H7 (cell line): ENCODE data around the gene SPEF2. TPM values are rescaled to one million over a fixed set of nuclear protein-coding genes. Genes with fewer than 3 reads are reported as not detected.
A peak's percentile ranks its signal among the peaks of the same experiment; 100 is the strongest.

Experiments
- DNase-seq: peaks from one replicate; pipeline ENCODE4 v3.0.0; 2012
- H3K27me3 ChIP-seq: 2 replicates; pipeline ENCODE4 v1.6.0; 2011; ENCODE audit warnings: mild to moderate bottlenecking, low read length; ENCODE audit not compliant: control insufficient read depth, insufficient read depth
- H3K36me3 ChIP-seq: replicated peaks from 2 replicates; pipeline ENCODE4 v1.5.1; 2011; ENCODE audit warnings: low read length; ENCODE audit not compliant: control insufficient read depth, insufficient read depth
- H3K4me3 ChIP-seq: 2 replicates; pipeline ENCODE4 v1.5.1; 2011; ENCODE audit warnings: low read depth, mild to moderate bottlenecking, control low read depth, low read length, moderate library complexity; ENCODE audit not compliant: insufficient read depth
- total RNA-seq: library from RNA; depleted of rRNA; stranded (reverse); fragments of >200 nt; shearing (Covaris generic); gene quantifications from 2 replicates; pipeline ENCODE4 v1.2.3, GENCODE V29; 2014

The SPEF2 gene
- total RNA-seq, 1 experiment from 2014 or later = 0.07 TPM

DNA sequence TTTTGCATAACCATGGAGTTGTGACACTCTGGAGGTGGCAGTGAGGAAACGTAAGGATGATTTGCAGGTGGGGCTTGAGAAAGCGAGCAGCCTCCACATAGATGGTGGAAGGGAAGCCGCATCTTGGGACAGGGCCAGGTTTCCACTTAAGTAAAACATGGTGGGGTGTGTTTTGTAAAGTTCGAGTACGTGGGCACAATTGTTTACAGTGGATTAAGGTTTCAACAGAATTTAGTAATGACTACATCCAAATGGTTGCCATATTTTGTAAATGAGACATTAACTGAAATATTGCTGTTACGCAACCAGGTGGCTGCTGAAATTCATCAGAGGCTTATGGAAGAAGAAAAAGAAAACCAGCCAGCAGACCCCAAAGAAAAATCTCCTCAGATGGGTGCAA is 153.6 kb downstream of the SPEF2 start:
- no peak for DNase-seq
- Histone ChIP-seq H3K36me3 (no peaks in the 10 kb centered on the region), H3K27me3 (peaks cover 9% of the 10 kb centered on the region; the same call in 1 of the 2 replicates), H3K4me3 (no peak overlapping the region)

DNA sequence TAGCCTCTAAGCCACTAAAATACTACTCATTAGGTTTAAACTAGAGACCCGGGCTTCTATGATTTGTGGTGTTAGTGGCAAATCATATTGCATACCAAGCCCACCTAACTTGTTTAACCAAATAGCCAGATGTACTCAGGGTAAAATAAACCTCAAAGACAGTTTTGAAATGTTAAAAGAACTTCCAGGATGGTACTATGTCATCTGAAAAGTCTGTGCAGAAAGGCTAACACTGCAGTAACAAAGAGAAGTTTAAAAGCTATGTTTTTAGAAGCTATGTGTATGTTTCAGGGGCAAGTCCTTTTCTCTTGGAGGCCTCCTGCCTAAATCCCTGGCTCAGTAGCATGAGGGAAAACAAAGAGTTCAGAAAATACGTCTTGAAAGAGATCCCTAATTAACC is 154.2 kb downstream of the SPEF2 start:
- H3K27me3 ChIP-seq = peaks cover 9% of the 10 kb centered on the region; the same call in 1 of the 2 replicates
- no peaks in the 10 kb centered on the region for H3K36me3 ChIP-seq
- DNase-seq = no peak
- H3K4me3 ChIP-seq = no peak overlapping the region

DNA sequence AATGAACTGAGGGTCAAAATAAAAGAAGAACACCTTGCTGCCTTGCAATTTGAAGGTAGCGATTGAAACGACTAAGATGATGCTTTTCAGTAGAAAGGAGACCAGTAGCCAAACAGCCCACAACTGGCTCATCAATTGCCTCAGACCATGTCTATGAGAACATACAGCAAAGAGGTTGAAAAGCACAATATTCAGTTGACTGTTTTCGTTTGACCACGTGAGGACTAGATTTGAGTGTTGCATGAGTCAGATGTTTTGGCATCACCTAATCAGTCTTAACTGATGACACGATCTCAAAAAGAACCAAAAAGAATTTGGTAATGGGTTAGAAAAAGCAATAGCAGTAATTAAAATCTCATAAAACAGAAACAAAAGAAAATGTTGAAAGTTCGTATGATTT is 156.3 kb downstream of the SPEF2 start:
- Histone ChIP-seq H3K27me3 (peaks cover 3% of the 10 kb centered on the region; the same call in 1 of the 2 replicates), H3K4me3 (no peak overlapping the region), H3K36me3 (no peaks in the 10 kb centered on the region)
- DNase-seq = no peak

DNA sequence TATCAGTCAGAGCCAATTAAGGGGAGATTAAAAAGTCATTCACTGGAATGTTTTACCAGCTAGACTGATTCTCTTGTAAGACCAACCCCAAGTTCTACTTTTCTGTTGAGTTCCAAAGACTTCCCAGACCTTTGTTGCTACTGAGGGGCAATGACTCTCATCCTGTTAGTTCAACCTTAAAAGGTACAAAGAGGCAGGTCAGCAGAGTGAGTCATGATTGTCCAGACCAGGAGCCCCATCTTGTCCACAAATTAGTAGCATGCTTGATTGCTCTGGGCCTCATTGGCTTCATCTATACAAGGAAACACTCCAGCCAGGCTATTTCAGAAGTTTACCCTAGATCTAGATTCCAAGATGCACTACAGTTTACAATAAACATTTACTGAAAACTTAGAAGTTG is 159.1 kb downstream of the SPEF2 start:
- no peak overlapping the region for H3K4me3 ChIP-seq
- no peaks in the 10 kb centered on the region for H3K36me3 ChIP-seq
- H3K27me3 ChIP-seq = no peaks in the 10 kb centered on the region; the same call in 1 of the 2 replicates
- no peak for DNase-seq

DNA sequence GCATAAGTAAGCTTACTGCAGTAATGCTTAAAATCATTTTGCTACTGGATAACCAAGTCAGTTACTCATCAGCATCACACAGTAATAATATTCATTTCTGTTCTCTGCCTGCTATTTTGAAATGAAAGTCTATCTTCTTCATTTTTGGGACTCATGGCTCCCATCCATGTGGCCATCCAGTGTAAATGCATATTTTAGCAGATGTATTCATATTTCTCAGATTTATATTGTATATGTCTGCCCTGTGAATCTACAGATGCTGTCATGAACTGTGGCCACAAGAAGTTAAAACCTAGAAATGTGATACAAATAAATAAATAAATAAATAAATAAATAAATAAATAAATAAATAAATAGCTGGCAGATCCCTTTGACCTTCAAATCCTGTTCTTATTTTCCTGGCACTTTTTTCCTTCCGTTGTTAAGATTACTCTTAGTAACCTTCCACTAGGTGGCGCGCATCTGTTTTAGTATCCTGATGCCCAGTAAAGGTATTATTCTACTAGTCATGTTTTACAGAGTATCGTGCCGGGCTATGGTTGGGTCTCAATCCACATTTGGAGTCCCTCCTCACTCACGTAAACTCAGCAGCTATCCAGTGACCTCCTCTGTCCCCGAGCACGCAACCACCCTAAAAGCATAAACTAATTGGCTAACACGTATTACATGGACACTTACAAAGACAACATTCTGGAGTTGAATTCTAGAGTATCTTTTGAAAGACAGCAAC is 159.9 kb downstream of the SPEF2 start:
- DNase-seq = peak; percentile 46
- Histone ChIP-seq H3K36me3 (no peaks in the 10 kb centered on the region), H3K27me3 (no peaks in the 10 kb centered on the region; the same call in 1 of the 2 replicates), H3K4me3 (no peak overlapping the region)

DNA sequence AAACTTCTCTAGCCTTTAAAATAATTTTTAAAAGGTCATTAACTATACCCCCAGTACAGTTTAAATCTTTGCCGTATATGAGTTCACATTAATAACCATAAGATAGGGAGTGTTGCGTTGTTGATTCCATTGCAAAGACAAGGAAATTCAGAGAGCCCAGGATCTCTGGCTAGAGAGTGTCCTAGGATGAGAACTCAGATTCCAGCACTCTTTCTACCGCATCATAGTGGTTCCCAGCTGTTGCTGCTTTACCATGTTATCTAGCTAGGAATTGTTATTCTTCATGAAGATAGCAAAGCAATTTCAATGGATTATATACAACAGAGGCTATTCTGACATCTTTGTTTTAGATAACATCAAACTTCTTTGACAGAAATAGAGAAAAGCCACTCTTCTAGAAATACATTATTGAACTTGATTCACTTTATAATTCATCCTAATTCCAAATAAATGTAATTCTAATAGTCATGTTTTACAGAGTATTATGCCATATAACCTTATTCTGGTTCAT is 160.7 kb downstream of the SPEF2 start:
- H3K4me3 ChIP-seq = no peak overlapping the region
- DNase-seq = no peak
- H3K27me3 ChIP-seq = no peaks in the 10 kb centered on the region; the same call in 1 of the 2 replicates
- no peaks in the 10 kb centered on the region for H3K36me3 ChIP-seq

DNA sequence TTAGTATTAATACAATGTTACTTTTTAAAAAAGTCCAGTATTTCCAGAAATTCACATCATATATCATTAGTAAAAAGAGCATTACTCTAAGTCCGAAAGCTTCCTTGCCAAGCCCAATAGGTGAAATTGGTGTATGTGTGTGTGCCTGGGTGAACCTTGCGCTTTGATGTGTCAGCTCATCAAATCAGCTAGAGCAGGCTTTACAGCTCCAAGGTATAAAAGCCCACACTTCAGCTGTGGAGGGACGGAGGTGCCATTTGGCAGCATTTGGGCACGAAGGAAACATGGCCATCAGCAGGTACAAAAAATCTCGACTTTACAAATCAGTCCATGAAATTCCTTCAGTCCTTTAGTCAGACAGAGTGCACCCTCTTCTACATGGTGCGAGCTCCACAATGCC is 162.6 kb downstream of the SPEF2 start:
- Histone ChIP-seq H3K36me3 (no peaks in the 10 kb centered on the region), H3K4me3 (no peak overlapping the region), H3K27me3 (no peaks in the 10 kb centered on the region; the same call in 1 of the 2 replicates)

DNA sequence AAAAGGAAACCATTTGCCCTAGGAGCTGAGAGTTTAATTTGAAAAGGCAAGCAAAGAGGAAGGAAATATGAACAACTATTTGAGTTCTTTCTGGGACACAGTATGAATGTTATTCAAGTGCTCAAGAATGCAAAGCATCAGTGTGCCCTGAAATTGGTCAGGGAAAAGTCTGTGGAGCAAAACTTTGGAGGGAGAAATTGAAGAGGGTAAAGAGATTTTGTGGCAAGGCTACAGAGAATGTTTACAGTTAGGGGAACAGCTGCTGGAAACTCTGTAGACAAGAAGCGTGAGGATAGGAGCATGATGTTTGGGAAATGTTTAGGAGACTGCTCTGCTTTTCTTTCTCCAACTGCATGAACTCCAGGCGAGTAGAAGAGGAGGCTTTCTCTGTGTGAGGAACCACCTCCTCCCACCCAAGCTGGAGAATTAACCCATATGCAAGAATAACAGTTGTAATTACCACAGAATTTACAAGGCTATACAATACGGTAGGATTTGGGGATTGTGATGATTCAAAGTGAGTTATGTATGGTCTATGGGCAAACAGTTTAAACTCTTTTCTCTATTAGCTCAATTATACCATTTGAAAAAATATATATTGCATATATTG is 163.6 kb downstream of the SPEF2 start:
- no peak for DNase-seq
- no peaks in the 10 kb centered on the region for H3K36me3 ChIP-seq
- no peak overlapping the region for H3K4me3 ChIP-seq
- no peaks in the 10 kb centered on the region; the same call in 1 of the 2 replicates for H3K27me3 ChIP-seq

More for the DNA sequence above, 162.6 kb downstream of the SPEF2 start:
- DNase-seq = no peak

DNA sequence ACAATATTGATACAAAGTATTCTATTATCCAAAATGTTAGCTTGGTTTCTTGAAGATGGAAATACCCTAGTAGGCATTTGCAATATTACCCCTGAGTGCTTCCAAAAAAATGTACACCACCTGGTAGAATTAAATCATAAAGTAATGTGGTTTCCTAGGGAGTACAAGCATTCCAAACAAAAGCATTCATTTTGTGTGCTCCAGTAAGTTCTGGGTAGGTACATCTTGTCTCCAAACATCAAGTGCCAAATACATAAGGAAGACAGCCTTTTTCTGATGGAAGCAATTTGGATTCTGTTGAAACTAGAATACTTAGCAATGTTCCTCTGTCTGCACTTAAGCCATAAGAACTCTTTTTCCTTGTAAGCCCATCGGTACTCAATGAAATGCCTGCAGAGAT is 165.9 kb downstream of the SPEF2 start:
- no peaks in the 10 kb centered on the region for H3K36me3 ChIP-seq
- H3K4me3 ChIP-seq = no peak overlapping the region
- no peaks in the 10 kb centered on the region for H3K27me3 ChIP-seq
- no peak for DNase-seq

DNA sequence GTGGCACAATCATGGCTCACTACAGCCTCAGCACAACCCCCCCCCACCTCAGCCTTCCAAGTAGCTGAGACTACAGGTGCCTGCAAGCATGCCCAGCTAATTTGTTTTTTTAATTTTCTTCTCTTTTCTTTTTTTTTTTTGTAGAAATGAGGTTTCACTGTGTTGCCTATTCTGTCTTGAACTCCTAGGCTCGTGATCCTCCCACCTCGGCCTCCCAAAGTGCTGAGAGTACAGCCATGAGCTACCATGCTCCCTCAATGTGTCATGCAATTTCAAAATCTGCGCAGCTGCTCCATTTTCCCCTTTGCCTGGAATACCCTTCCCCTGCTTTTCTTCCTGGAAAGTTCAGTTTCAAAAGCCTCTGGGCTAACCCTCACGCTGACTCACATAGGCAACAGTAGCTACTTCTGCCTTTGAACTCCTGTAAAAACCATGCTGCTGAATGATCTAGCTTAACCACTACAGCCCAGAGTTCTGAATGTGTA is 168.0 kb downstream of the SPEF2 start:
- H3K36me3 ChIP-seq = no peaks in the 10 kb centered on the region
- no peak for DNase-seq
- H3K4me3 ChIP-seq = no peak overlapping the region
- H3K27me3 ChIP-seq = no peaks in the 10 kb centered on the region

DNA sequence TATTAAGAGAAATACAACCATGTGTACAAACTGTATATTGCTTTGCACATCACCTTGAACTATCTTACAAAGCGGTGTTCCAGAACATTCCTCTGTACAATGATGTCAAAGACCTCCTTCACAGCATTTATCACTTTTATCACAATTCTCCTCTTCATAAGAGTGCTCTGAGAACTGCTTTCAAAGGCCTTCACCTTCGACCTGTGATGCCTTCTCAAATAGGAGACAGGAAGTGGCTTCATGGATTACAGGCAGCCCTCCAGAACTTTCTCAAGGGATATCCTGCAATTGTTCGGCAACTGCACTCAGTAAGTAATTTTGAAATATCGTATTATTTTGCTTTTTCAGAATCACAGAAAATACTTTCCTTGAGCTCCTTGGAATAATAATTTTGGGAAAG is 171.1 kb downstream of the SPEF2 start:
- DNase-seq = no peak
- H3K4me3 ChIP-seq = no peak overlapping the region
- H3K36me3 ChIP-seq = no peaks in the 10 kb centered on the region
- no peaks in the 10 kb centered on the region for H3K27me3 ChIP-seq

DNA sequence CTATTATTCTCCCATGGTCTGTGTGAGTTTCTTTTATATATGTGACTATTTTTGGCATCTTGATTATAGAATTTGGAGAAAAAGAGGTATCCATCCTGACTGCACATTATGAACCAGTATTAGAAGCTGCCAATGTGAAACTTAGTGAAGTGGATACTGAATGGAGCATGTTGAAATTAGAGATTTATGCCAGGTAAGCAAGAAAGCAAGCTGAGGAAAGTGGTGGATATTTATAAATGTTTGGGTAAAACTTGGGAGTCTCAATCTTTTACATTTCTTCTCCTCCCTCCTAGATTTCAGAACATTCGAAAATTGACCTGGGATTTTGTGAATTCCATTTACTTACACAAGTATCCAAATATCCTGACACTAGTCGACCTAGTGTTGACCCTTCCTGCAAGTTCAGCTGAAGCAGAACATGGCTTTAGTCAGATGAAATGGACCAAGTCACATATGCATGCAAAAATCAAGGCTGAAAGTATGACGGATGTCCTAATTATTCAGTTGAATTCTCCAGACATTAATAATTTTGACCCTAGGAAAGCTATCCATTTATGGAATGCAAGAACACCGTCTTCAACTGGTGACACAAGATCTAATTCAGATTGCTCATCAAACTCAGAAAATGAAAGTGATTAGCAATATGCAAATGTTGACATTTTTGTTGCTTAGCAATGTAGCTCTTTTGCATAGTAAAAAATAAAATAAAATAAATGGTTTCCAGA is 172.2 kb downstream of the SPEF2 start:
- H3K27me3 ChIP-seq = no peaks in the 10 kb centered on the region
- H3K4me3 ChIP-seq = no peak overlapping the region
- H3K36me3 ChIP-seq = no peaks in the 10 kb centered on the region
- DNase-seq = no peak

DNA sequence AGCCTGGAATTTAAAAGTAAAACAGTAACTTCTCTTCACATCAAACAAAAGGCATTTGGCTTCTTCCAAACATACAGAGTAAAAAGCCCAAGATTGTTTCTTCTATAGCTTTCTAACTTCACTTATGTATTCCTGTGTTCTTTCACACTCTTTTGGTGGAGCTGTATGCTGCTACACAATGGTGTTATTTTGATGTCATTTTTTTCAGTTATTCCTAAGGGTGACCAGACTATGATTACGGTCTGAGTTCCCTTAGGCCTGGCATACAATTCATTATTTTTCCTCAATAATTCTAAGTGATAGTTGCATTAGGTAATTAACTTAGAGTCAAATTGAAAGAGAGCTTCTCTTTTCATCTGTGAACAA is 172.8 kb downstream of the SPEF2 start:
- Histone ChIP-seq H3K4me3 (no peak overlapping the region), H3K36me3 (no peaks in the 10 kb centered on the region), H3K27me3 (no peaks in the 10 kb centered on the region)
- DNase-seq = no peak

DNA sequence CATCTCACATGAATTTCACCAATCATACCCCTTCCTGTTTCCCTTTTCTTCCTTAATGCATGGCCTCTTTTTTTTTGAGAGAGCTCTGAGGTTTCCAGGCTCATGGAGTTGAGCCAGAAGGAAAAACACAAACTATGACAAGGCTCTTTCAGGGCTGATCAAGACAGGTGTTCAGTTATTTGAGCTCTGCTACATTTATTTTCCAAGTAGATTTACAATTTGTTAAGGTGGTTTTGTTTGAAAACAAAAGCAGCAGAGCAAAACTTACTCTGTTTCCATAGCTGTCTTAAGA is 176.6 kb downstream of the SPEF2 start:
- H3K36me3 ChIP-seq = no peaks in the 10 kb centered on the region
- no peak for DNase-seq
- no peaks in the 10 kb centered on the region for H3K27me3 ChIP-seq
- H3K4me3 ChIP-seq = no peak overlapping the region
